Epithelial cell of esophagus (primary cell): ENCODE data around the gene KRT77.

Source experiments
- DNase-seq: peaks from one replicate; pipeline ENCODE4 v3.0.0; 2010; ENCODE audit warnings: low read depth
- H3K4me3 ChIP-seq: 2 replicates; pipeline ENCODE4 v1.5.1; 2011; ENCODE audit warnings: mild to moderate bottlenecking, low read length, control low read depth
- TF ChIP-seq, protein P1 (sequence below): IDR thresholded peaks from 2 replicates; pipeline ENCODE4 v1.5.1; 2011; ENCODE audit warnings: low read depth, mild to moderate bottlenecking, low read length, control low read depth, inconsistent platforms; ENCODE audit not compliant: insufficient read depth; ENCODE audit errors: missing control alignments

Gene KRT77

GRCh38 chr12:52661668-52662067 is 41.7 kb downstream of the KRT77 start:
- DNase-seq = no peak
- TF ChIP-seq, protein P1, sequence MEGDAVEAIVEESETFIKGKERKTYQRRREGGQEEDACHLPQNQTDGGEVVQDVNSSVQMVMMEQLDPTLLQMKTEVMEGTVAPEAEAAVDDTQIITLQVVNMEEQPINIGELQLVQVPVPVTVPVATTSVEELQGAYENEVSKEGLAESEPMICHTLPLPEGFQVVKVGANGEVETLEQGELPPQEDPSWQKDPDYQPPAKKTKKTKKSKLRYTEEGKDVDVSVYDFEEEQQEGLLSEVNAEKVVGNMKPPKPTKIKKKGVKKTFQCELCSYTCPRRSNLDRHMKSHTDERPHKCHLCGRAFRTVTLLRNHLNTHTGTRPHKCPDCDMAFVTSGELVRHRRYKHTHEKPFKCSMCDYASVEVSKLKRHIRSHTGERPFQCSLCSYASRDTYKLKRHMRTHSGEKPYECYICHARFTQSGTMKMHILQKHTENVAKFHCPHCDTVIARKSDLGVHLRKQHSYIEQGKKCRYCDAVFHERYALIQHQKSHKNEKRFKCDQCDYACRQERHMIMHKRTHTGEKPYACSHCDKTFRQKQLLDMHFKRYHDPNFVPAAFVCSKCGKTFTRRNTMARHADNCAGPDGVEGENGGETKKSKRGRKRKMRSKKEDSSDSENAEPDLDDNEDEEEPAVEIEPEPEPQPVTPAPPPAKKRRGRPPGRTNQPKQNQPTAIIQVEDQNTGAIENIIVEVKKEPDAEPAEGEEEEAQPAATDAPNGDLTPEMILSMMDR = no peak
- no peak overlapping the region for H3K4me3 ChIP-seq

GRCh38 chr12:52660934-52661499 is 42.3 kb downstream of the KRT77 start:
- TF ChIP-seq, protein P1 = no peak
- H3K4me3 ChIP-seq = no peak overlapping the region
- DNase-seq = no peak

DNA sequence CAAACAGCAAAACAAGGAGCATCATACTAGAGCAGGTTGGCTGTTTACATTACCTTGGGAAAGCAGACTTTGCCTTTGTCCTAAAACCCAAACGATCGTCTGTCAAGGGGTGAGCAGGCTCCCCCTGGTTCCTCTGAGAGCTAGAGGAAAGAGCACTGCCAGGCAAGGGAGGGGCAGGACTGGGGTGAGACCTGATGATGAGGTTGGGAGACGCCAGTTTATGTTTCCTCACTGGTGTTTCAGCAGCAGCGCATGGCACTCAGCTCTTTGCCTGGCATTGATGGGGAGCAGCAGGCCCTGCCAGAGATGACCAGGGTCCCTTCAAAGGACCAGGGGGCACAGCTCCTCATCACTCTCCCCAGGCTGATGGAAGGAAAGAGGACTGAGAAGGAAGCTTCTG is 43.4 kb downstream of the KRT77 start:
- no peak for DNase-seq
- no peak overlapping the region for H3K4me3 ChIP-seq
- TF ChIP-seq, protein P1 = no peak

DNA sequence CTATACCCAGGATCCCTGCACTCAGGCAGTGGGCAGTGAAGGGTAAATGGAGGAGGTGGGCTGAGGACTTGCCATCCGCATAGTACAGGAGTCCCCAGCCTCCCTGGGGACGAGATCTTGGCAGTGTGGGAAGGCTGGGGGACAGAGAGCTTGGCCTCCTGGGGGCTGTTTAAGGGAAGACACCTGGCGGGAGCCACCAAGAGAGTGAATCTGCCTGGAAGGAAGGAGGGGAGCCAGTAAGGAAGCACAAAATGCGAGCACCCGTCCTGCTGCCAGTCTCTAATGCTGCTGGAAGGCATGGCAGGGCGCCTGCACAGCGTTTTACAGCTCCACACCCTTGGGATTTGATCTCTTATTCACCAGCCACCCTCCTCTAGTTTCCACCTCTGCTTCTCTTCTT is 43.9 kb downstream of the KRT77 start:
- TF ChIP-seq, protein P1 = no peak
- DNase-seq = no peak
- H3K4me3 ChIP-seq = no peak overlapping the region

GRCh38 chr12:52658196-52658595 is 45.1 kb downstream of the KRT77 start:
- TF ChIP-seq, protein P1 = no peak
- H3K4me3 ChIP-seq = no peak overlapping the region
- DNase-seq = no peak

GRCh38 chr12:52657250-52657902 is 45.9 kb downstream of the KRT77 start:
- DNase-seq = no peak
- TF ChIP-seq, protein P1 = no peak
- H3K4me3 ChIP-seq = no peak overlapping the region

- TF ChIP-seq, protein P1 = no peak
- no peak for DNase-seq
- H3K4me3 ChIP-seq = no peak overlapping the region
Measured at GRCh38 chr12:52656616-52657015, 46.7 kb downstream of the KRT77 start.
